Left ventricle myocardium superior (tissue), 1 donor: Measurements from ENCODE around the gene VSIG8. TPM values are rescaled to one million over a fixed set of nuclear protein-coding genes. Genes with fewer than 3 reads are reported as not detected.

Experiments
- ATAC-seq: fragments of 200-7000 bp; cut with Tn5 transposase; one replicate; pipeline ENCODE4 v1.9.1; 2020; ENCODE audit warnings: mild to moderate bottlenecking, moderate library complexity
- DNase-seq: peaks from one replicate; pipeline ENCODE4 v3.0.0-alpha.2; 2020
- intact Hi-C: fragments of 100-400 bp; cut with micrococcal nuclease; formaldehyde crosslinking; loops from one replicate; pipeline ENCODE4 v1.11.0; 2022
- total RNA-seq: library from RNA; stranded (reverse); fragmentation: NEBNext Ultra II Directional; extraction: Animal tissue kit (Norgen Biotek cat#: 25700); gene quantifications from one replicate; pipeline ENCODE4 v1.2.1, GENCODE V29; 2021
- donor health status: DM: no; HTN: yes; CAD: no; lungs with severe emphysema.

The VSIG8 gene
- total RNA-seq, 1 donor from 2014 or later = not detected

DNA sequence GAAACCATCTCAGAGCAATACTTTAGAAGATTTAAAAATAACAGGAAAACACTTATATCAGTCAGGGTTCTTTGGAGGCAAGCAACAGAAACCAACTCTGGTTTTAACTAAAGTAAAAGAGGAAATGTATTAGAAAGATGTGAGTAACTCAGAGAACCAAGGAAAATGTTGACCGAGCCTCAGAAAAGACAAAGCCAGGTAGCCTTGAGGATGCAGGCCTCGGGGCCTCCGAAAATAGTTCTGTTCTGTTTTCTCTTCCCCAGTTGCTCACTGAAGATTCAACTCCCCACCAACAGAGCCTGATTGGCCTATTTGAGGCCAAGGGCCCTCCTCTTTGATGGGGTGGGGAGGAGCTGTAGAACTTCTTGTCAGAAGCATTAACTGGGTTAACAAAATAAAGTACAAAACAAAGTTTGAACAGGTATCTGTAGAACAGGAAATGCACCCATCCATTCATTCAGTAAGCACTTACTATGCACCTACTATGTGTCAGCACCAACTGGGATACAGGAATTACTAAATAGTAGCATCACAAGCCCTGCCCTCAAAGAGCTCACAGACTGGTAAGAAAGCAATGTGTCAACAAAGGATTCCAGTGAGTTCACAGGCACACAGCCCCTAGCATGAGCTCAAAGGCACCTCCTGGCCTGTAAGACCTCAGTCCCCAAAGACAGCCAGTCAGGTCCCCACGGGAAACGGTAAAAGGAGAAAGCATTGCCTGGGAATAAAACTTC is 23.2 kb downstream of the VSIG8 start:
- DNase-seq (no peak), ATAC-seq (no peak)
- intact Hi-C loops = no loop called here

DNA sequence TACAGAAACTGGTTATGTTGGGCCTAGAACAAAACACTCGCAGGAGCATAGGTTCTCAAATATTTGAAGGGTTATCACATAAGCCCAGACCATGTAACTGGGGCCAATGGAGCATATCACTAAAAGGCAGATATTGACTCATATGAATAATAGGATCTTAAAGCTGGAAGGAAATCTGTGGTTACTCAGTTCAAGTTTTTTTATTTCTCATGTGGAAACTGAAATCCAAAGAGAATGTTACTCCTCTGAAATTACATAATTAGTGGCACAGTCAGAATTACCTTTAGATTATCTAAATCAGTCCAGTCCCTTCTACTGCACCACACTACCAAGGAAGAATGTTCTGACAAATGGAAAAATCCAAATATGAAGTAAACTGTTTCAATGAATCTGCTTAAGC is 23.7 kb downstream of the VSIG8 start:
- ATAC-seq = no peak
- intact Hi-C loops = no loop called here
- no peak for DNase-seq

DNA sequence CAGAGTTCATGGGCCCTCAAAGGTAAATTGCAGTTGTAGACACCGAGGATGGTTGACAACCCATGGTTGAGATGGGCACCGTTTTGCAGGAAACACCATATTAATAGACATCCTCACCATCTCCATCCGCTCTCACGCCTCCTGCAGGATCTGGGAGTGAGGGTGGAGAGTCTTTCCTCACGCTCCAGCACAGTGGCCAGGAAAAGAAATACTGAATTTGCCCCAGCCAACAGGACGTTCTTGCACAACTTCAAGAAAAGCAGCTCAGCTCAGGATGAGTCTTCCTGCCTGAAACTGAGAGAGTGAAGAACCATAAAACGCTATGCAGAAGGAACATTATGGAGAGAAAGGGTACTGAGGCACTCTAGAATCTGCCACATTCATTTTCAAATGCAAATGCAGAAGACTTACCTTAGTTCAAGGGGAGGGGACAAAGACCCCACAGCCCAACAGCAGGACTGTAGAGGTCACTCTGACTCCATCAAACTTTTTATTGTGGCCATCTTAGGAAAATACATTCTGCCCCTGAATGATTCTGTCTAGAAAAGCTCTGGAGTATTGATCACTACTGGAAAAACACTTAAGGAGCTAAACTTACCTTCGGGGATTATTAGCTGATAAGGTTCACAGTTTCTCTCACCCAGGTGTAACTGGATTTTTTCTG is 26.5 kb downstream of the VSIG8 start:
- intact Hi-C loops = no loop called here
- no peak for ATAC-seq
- no peak for DNase-seq

DNA sequence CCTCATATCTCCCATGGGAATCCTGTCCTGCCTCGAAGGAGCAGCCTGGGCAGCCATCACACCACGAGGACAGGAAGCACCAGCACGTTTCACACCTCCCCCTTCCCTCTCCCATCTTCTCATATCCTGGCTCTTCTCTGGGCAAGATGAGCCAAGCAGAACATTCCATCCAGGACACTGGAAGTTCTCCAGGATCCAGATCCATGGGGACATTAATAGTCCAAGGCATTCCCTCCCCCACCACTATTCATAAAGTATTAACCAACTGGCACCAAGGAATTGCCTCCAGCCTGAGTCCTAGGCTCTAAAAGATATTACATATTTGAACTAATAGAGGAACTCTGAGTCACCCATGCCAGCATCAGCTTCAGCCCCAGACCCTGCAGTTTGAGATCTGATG is 27.1 kb downstream of the VSIG8 start:
- intact Hi-C loops = no loop called here
- no peak for ATAC-seq
- DNase-seq = no peak

DNA sequence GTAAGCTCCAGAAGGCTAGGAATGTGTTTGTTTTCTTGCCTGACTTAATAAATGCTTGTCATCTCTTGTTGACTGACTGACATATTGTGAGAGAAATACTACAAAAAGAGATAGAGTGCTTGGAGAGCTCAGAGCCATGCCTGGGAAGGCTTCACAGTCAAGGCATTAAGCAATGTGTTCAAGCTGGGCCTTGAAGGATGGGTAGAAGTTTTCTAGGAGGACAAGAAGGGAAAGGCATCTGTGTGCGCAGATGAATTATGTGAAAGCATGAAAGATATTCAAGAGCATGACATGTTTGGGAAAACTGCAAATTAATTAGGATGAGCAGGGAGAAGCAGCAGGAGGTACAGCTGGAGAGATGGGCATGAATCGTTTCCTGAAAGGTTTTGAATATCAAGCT is 30.1 kb downstream of the VSIG8 start:
- ATAC-seq (no peak), DNase-seq (no peak)
- intact Hi-C loops = no loop called here

DNA sequence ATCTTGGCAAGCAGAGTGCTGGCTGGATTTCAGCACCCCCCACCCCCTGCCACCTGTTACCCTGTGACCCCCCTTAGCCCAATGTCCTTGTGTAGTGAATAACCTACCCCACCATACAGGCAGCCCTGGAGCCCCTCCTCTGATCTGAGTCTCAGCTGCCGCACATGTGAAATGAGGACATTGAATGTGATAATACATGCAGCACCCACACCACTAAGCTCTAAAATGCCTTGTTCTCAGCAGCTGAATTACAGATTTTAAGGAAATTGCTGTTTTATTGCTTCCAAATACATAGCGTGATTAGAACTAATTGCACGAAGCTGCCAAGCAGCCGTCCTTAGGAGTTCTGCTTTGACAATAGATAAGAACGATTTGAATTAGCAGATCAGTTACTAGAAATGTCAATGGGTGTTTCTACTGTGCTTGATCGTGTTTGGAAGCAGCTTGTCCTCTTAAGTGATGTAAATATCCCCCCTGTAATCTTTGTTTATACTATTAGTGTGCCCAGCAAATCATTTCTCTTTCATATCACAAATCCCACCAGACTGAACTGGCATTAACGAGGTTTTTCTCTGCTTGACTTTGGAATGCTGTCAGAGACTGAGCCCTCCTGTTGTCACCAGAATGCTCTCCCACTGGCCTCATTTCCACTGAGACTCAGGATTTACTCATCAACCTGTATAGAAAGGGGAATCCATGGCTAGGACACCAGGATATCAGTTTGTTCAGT is 30.9 kb downstream of the VSIG8 start:
- intact Hi-C loops = no loop called here
- no peak for DNase-seq
- no peak for ATAC-seq

DNA sequence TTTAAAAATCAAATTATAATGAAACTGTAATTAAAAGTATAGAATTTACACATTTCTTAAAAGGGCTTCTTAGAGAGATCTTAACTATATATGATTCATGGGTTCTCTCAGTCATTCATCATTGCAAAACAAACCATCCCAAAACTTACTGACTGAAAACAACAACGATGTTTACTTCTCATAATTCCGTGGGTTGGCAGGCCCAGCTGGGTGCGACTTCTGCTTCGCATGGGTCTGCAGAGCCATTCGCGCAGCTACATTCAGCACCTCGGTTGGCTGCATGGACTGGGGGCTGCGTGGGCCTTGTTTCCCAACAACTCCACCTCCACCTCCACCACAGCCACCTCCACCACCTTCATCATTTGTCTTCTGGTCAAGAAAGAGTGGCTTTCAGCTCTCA is 31.7 kb downstream of the VSIG8 start:
- DNase-seq (no peak), ATAC-seq (no peak)
- intact Hi-C loops = no loop called here

DNA sequence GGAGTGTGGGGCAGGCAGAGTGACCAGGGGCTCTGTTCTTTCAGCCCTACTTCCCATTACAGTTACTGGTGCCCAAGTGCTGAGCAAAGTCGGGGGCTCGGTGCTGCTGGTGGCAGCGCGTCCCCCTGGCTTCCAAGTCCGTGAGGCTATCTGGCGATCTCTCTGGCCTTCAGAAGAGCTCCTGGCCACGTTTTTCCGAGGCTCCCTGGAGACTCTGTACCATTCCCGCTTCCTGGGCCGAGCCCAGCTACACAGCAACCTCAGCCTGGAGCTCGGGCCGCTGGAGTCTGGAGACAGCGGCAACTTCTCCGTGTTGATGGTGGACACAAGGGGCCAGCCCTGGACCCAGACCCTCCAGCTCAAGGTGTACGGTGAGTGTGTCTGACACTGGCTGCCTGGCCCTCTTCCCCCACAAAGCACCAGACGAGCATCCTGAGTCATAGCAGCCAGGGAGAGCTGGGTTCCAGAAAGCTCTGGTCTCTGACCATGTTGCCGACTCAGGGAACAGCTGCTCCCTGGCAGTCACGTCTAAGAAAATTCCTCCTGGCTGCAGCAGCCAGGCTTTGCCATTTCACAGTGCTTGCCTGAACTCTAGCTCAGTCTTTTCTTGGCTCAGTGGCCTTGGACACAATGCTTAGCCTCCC is 32.5 kb downstream of the VSIG8 start:
- intact Hi-C loops = no loop called here
- ATAC-seq (peak; percentile 71), DNase-seq (peak; percentile 38)

DNA sequence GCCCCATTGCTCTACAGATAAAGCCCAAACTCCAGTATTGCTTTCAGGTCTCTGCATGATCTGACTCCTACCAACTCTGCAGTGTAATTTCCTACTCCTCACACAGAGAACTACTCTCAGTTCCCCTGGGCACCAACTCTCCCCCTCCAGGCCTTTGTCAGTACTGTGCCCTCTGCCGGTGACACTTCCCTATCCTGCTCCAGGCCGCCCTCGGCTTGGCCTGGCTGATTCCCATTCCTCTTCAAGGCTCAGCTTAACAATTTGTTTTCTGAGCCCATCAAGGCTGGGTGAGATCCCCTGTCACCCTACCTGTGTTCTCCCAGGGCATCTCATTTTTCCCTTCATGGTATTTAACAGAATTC is 33.2 kb downstream of the VSIG8 start:
- intact Hi-C loops = no loop called here
- ATAC-seq (peak; percentile 88), DNase-seq (peak; percentile 70)

DNA sequence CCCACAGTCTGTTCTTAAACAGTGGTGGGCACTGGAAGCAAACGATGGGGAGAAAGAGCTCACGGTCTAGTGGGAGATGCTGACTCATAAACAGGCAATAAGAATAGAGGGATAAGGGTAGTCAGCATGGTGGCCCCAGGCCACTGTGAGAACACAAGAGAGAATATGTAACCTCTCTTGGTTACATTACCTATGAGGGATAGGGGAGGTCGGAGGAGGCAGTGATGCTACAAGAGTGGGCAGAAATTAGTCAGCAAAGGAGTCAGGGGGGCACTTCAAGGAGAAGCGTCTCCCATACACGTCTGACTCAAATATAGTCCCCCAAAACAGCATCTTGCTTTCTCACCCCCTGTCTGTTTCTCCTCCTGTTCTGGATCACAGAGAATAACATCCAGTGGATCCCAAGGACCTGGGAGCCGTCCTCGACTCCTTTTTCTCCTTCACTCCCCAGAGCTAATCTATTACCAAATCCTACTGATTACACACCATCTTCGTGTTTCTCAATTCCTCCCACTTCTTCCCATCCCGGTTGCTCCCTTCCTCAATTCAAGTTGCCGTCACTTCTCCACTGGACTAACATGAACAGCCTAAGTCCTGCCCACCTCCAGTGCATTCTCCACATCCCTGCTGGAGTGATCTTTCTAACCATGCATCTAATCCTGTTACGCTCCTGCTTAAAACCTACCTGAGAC is 33.7 kb downstream of the VSIG8 start:
- intact Hi-C loops = no loop called here
- peak; percentile 11 for ATAC-seq
- DNase-seq = no peak

DNA sequence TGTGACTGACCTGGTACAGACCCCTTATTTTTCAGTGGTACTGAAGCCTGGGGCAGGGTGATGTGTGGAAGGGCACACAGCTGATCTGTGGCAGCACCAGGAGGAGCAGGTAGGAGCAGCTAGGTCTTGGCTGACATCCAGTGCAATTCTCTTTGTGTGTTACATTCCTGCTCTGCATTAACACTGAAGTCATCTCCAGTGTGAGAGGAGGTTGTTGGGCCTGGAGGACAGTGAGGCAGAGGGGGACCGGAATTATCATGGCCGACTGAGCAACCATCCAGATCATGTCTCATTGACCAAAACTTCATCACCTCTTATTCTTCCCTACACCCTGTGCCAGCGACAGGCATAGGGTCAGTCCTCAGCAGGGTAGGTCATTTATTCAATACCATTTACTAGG is 34.3 kb downstream of the VSIG8 start:
- DNase-seq = no peak
- intact Hi-C loops = no loop called here
- ATAC-seq = no peak

DNA sequence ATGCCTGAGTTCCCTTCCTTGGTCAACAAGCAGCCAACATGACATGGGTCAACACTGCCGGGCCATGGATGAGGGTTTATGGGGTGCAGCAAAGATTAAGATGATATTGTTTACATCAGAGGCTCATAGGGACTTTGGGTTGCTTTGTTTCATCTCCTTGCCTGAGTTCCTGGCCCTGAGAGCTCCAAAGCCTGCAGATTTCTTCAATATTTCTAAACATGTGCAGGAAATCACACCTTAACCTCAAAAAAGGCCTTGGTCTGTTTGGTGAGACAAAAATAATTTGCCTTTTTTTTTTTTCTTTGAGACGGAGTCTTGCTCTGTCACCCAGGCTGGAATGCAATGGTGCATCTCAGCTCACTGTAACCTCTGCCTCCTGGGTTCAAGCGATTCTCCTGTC is 34.9 kb downstream of the VSIG8 start:
- intact Hi-C loops = no loop called here
- DNase-seq (no peak), ATAC-seq (no peak)

DNA sequence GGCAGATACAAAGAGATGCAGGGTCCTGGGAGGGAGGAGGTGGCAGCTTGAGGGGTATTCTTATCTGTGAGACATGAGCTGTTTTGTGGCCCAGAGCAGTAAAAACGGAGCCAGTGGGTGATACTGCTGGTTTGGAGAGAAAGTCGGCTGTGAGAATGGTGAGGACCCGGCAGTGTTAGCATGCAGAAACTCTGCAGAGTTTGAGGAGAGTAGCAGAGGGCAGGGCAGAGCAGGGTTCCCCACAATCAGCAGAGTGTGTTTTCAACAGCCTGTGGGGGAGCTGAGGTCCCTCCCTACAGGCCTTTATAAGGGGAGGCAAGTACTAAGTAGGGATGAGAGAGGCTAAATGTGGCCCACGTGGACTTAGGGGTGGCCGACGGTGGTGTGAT is 35.4 kb downstream of the VSIG8 start:
- intact Hi-C loops = no loop called here
- no peak for DNase-seq
- ATAC-seq = no peak

DNA sequence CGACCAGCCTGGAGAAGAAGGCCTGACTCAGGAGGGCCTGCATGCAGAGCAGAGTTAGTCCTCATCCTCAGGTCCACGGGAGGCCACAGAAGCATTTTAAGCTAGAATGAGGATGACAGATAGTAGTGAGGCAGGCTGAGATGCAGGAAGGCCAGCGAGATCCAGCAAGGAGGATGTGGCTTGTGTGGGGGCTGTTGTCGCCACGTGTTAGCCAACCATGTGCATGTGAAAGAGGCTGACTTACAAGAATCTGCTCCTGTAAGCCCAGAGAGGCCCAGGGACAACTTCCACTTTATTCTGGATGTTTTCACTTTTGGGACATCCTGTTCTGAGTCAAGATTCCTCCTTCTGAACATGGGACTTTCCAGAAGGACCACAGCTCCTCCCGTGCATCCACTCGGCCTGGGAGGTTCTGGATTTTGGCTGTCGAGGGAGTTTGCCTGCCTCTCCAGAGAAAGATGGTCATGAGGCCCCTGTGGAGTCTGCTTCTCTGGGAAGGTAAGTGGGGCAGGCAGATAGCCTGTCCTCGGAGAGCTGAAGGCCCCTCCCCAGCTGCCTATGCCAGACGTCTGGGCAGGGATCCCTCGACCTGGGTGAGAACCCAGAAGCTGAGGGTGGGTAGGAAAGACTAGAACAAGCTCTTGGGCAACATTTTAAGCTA is 35.9 kb downstream of the VSIG8 start, which contains the start of gene SLAMF8:
TSS of gene SLAMF8 (plus strand) at position 433 of the 661 bp plus-strand sequence. CDS start at position 459, 26 bp downstream.
- DNase-seq (peak; percentile 39), ATAC-seq (peak; percentile 49)
- intact Hi-C loops = no loop called here

DNA sequence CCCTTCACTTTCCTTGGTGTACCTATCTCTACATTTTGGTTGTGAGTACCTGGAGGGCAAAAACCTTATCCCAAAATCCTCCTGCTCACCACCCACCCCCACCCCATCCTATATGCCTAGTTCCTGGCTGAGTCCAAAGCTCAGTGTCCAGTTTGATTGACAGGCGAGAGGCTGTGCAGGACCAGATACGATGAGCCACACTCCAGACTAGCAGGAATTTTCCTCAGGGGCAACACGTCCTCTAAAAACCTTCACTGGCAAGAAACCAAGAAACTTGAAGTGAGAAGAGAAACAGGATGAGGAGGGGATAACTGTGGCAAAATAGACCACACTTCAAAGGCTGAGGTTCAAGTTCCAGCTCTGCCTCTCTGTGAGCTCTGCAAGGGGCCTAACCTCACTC is 36.9 kb downstream of the VSIG8 start:
- no peak for DNase-seq
- intact Hi-C loops = no loop called here
- ATAC-seq = no peak

DNA sequence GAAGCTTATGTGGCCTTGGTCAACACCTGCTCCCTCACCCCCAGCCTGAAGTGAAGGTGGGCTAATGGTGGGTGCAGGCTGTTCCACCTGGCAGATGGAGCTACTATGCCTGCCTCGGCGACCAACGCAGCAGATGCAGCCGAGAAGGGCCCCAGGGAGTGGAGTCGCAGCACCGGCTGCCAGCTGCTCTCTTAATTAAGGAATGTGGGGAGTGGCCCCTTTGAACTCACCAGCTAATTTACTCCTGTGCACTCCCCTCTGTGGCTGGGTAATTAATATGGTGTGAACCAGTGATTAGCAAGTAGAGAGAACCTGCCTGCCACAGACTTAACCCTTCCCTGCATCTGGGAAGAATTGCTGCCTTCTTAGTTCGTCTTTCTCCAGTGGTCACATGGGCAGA is 39.1 kb downstream of the VSIG8 start:
- ATAC-seq (no peak), DNase-seq (no peak)
- intact Hi-C loops = no loop called here

DNA sequence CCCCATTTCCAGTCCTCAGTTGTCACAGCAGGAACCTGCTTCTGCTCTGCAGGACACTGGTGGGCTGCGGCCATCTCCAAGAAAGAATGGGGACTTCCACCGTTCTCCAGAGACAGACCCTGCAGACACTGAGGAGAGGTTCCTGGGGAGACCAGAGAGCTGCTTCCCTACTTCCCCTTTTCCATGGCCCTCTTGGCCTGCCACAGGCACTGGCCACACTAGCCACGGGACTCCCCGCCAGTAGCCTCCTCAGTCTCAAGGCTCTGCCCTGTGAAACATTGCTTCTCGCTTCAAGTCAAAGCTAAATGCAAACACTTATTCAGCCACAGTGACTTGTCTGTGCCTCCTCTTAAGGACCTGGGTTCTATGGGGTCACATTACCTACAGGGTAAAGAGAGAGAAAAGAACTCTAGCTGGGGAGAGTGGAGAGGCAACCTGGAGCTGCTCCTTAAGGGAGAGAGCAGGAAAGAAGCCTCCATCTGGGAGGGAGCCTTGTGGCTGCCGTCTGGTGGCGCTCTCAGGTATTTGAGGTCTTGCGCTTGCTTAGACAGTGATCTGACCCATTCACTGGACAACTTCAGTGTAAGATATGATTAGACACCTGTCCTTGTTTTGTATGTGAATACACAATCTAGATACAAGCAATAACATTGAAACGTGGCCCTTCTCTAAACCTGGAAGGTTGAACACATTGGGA is 41.1 kb downstream of the VSIG8 start:
- DNase-seq = no peak
- intact Hi-C loops = no loop called here
- ATAC-seq = no peak

DNA sequence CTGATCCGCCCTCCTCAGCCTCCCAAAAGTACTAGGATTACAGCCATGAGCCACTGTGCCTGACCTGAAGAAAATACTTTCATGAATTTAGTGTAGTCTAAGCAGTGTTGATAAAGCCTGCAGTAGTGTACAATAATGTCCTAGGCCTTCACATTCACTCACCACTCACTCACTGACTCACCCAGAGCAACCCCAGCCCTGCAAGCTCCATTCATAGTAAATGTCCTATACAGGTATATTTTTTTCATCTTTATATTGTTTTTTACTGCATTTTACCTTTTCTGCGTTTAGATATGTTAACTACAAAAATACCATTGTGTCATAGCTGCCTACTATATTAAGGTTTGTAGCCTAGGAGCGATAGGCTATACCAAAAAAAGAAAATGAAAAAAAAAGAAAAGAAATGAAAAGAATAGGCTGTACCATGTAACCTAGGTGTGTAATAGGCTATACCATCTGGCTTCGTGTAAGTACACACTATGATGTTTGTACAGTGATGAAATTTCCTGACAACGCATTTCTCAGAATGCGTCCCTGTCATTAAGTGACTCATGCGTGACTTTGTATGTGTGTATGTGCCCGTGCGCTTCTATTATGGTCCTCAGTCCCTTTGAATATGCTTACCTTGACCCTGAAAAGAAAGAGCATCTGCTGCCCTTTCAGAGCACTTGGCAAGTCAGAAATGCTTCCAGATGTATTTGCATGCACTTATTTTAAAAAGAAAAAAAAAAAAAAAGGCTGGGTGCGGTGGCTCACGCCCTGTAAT is 45.0 kb downstream of the VSIG8 start:
- no peak for ATAC-seq
- intact Hi-C loops = no loop called here
- DNase-seq = no peak
